Measurements from ENCODE around the gene ATOX1.

DNA sequence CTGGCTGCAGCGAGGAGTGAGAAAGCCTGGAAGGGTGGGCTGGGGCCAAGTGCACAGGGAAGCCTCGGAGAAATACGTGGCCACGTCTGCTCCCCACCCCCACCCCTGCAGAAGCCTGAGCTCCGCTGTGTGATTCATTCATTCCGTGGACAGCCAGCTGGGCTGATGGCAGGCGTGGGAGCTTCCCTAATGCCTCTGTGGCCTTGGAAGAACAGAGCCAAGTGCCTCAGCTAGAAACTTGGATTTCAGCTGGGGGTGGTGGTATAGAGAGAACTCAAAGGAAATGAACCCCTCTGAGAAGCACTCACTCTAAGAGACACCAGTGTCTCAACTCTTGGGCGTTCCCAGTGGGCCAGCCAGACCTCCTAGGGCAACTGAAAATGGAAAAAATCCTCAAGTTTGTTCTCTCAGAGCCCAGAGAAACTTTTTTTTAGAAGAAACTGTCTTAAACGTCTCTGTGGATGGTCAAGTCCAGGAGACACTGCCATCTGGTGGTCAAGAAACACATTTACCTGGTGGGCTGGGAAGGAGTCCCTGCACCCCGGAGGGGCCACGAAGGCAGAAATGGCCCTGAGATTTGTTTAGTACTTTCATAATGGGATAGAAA lies 18.0 kb downstream of the ATOX1 start:
- TF ChIP-seq YY1 (IDR thresholded peaks at IDR 0.05; ENCODE audit: insufficient read depth, insufficient read length) (no peak), ZNF274 (IDR thresholded peaks at IDR 0.05; ENCODE audit: low read depth, low read length) (no peak)
